Neural progenitor cell (in vitro differentiated cells): Measurements from ENCODE around the gene KLHL29. TPM values are rescaled to one million over a fixed set of nuclear protein-coding genes. Genes with fewer than 3 reads are reported as not detected.

Source experiments
- DNase-seq: peaks from one replicate; pipeline ENCODE4 v3.0.0-alpha.2; 2016; ENCODE audit warnings: low spot score
- H2AFZ ChIP-seq: fragments of 200-600 bp; sonication (generic); replicated peaks from 2 replicates; pipeline ENCODE4 v1.6.1; 2016; ENCODE audit warnings: antibody characterized with exemption
- H3F3A ChIP-seq: fragments of 200-600 bp; sonication (generic); 2 replicates; pipeline ENCODE4 v1.6.1; 2016; ENCODE audit warnings: antibody characterized with exemption, low read depth
- H3K27ac ChIP-seq: fragments of 200-600 bp; sonication (generic); 2 replicates; pipeline ENCODE4 v1.5.1; 2016; ENCODE audit warnings: mild to moderate bottlenecking
- H3K27me3 ChIP-seq: fragments of 200-600 bp; sonication (generic); 2 replicates; pipeline ENCODE4 v1.6.1; 2016; ENCODE audit warnings: mild to moderate bottlenecking, moderate library complexity
- H3K36me3 ChIP-seq: fragments of 200-600 bp; sonication (generic); 2 replicates; pipeline ENCODE4 v1.5.1; 2016
- H3K4me1 ChIP-seq: fragments of 200-600 bp; sonication (generic); 2 replicates; pipeline ENCODE4 v1.6.1; 2016; ENCODE audit warnings: mixed run types
- H3K4me2 ChIP-seq: fragments of 200-600 bp; sonication (generic); 2 replicates; pipeline ENCODE4 v1.6.1; 2016
- H3K4me3 ChIP-seq: fragments of 200-600 bp; sonication (generic); 2 replicates; pipeline ENCODE4 v1.5.1; 2016
- H3K79me2 ChIP-seq: fragments of 200-600 bp; sonication (generic); 2 replicates; pipeline ENCODE4 v1.6.1; 2016; ENCODE audit warnings: low read depth
- H3K9ac ChIP-seq: fragments of 200-600 bp; sonication (generic); 2 replicates; pipeline ENCODE4 v1.6.1; 2016
- H3K9me3 ChIP-seq: fragments of 200-600 bp; sonication (generic); 2 replicates; pipeline ENCODE4 v1.5.1; 2016; ENCODE audit warnings: low read depth
- H4K20me1 ChIP-seq: fragments of 200-600 bp; sonication (generic); 2 replicates; pipeline ENCODE4 v1.6.1; 2016; ENCODE audit warnings: low read depth
- H3K27ac Mint-ChIP-seq: 3 replicates; pipeline ENCODE4 v1.8.0; 2021; ENCODE audit warnings: mixed read lengths
- H3K27me3 Mint-ChIP-seq: 2 replicates; pipeline ENCODE4 v1.8.0; 2022; ENCODE audit warnings: low read depth, mild to moderate bottlenecking, inconsistent platforms, moderate library complexity, mixed read lengths; ENCODE audit not compliant: insufficient read depth
- H3K36me3 Mint-ChIP-seq: 3 replicates; pipeline ENCODE4 v1.8.0; 2021; ENCODE audit warnings: mixed read lengths
- H3K4me1 Mint-ChIP-seq: 3 replicates; pipeline ENCODE4 v1.8.0; 2021; ENCODE audit warnings: mixed read lengths
- H3K4me3 Mint-ChIP-seq: 3 replicates; pipeline ENCODE4 v1.8.0; 2021; ENCODE audit warnings: mild to moderate bottlenecking, moderate library complexity, mixed read lengths
- H3K9me3 Mint-ChIP-seq: 3 replicates; pipeline ENCODE4 v1.8.0; 2020; ENCODE audit warnings: mixed read lengths
- CTCF ChIP-seq: fragments of 200-600 bp; sonication (generic); IDR thresholded peaks from 2 replicates; pipeline ENCODE4 v1.5.1; 2017; ENCODE audit warnings: antibody characterized with exemption, mild to moderate bottlenecking
- EZH2 ChIP-seq: fragments of 200-600 bp; sonication (generic); IDR thresholded peaks from 2 replicates; pipeline ENCODE4 v1.6.1; 2017; ENCODE audit warnings: antibody characterized with exemption, mild to moderate bottlenecking, moderate library complexity
- EZH2phosphoT487 ChIP-seq: fragments of 200-600 bp; sonication (generic); IDR thresholded peaks from 2 replicates; pipeline ENCODE4 v1.6.1; 2017; ENCODE audit warnings: antibody characterized with exemption
- total RNA-seq: library from RNA; depleted of rRNA; stranded (reverse); fragments of >200 nt; gene quantifications from 2 replicates; pipeline ENCODE4 v1.2.3, GENCODE V29; 2015; ENCODE audit warnings: low replicate concordance

The KLHL29 gene
- total RNA-seq, 1 donor from 2014 or later = 1.6 TPM

DNA sequence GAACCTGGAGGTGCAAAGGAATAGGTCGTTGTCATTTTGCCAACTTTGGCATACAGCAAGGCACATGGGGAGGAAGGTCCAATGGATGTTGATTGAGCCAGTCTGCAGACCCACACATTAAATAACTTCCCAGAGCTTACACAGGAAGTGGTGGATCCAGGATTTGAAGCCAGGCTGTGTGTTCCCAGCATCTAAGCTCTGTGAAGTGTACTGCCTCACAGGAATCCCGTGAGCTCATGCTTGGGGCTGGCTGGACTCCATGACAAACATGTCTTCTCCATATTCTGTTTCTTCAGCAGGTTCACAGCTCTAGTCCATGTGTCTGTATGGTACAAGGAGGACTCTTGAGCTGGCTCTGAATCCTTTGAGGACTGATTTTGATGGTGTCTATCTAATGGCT is 63.9 kb downstream of the KLHL29 start:
- H3K9me3 ChIP-seq = no peaks in the 10 kb centered on the region
- Mint-ChIP-seq H3K27me3 (no peaks in the 10 kb centered on the region), H3K36me3 (peaks cover 5% of the 10 kb centered on the region), H3K9me3 (no peaks in the 10 kb centered on the region), H3K27ac (no peak overlapping the region), H3K4me3 (no peak overlapping the region), H3K4me1 (peaks cover 22% of the 10 kb centered on the region)
- H3K4me2 ChIP-seq = no peak overlapping the region
- no peaks in the 10 kb centered on the region for H3K27me3 ChIP-seq
- H3K9ac ChIP-seq = no peak overlapping the region
- no peak overlapping the region for H3K4me3 ChIP-seq
- no peak overlapping the region for H3K27ac ChIP-seq
- no peaks in the 10 kb centered on the region for H3K36me3 ChIP-seq
- H3K79me2 ChIP-seq = no peaks in the 10 kb centered on the region
- peaks cover 10% of the 10 kb centered on the region for H3K4me1 ChIP-seq
- DNase-seq = no peak
- H2AFZ ChIP-seq = no peak overlapping the region
- TF ChIP-seq CTCF = no peak
- no peak for TF ChIP-seq EZH2
- TF ChIP-seq EZH2phosphoT487 = no peak
- H4K20me1 ChIP-seq = no peaks in the 10 kb centered on the region
- H3F3A ChIP-seq = peaks cover 6% of the 10 kb centered on the region

DNA sequence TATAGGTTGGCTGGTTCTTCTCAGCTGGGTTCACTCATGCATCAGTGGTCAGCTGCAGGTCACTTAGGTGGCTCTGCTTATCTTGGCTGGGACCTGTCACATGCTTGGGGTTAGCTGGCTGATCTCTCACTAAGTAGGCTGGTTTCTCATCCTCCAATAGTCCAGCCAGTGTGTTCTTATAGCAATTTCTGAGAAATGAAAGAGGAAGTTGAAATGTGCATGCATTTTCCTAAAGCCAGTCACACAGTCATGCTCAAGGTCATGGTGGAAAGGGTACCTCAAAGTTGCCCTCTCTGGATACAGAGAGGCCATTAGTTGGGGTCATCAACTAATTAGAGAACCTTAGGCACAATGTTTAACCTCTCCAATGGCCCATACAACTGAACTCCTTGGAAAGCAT is 64.4 kb downstream of the KLHL29 start:
- no peak overlapping the region for H3K4me3 Mint-ChIP-seq

GRCh38 chr2:23449831-23450331 is 64.9 kb downstream of the KLHL29 start:
- Histone ChIP-seq H2AFZ (no peak overlapping the region), H3K4me2 (no peak overlapping the region), H3K4me3 (no peak overlapping the region), H3K4me1 (peaks cover 18% of the 10 kb centered on the region), H4K20me1 (no peaks in the 10 kb centered on the region), H3K9me3 (no peaks in the 10 kb centered on the region), H3K36me3 (no peaks in the 10 kb centered on the region), H3F3A (peaks cover 7% of the 10 kb centered on the region), H3K79me2 (no peaks in the 10 kb centered on the region), H3K27me3 (no peaks in the 10 kb centered on the region), H3K27ac (no peak overlapping the region), H3K9ac (no peak overlapping the region)
- H3K9me3 Mint-ChIP-seq = no peaks in the 10 kb centered on the region
- DNase-seq = no peak
- H3K27me3 Mint-ChIP-seq = no peaks in the 10 kb centered on the region
- TF ChIP-seq EZH2phosphoT487 (no peak), CTCF (no peak), EZH2 (no peak)
- H3K4me3 Mint-ChIP-seq = no peak overlapping the region
- H3K36me3 Mint-ChIP-seq = peaks cover 5% of the 10 kb centered on the region
- H3K4me1 Mint-ChIP-seq = peaks cover 31% of the 10 kb centered on the region
- no peak overlapping the region for H3K27ac Mint-ChIP-seq

More for the DNA sequence above, 64.4 kb downstream of the KLHL29 start:
- Histone ChIP-seq H3K4me2 (no peak overlapping the region), H3K27ac (no peak overlapping the region), H3K9ac (no peak overlapping the region), H3K36me3 (no peaks in the 10 kb centered on the region), H2AFZ (no peak overlapping the region), H4K20me1 (no peaks in the 10 kb centered on the region), H3F3A (peaks cover 7% of the 10 kb centered on the region), H3K79me2 (no peaks in the 10 kb centered on the region), H3K4me3 (no peak overlapping the region), H3K27me3 (no peaks in the 10 kb centered on the region), H3K4me1 (peaks cover 15% of the 10 kb centered on the region), H3K9me3 (no peaks in the 10 kb centered on the region)
- Mint-ChIP-seq H3K36me3 (peaks cover 5% of the 10 kb centered on the region), H3K4me1 (peaks cover 27% of the 10 kb centered on the region), H3K27me3 (no peaks in the 10 kb centered on the region), H3K9me3 (no peaks in the 10 kb centered on the region), H3K27ac (no peak overlapping the region)
- no peak for TF ChIP-seq EZH2phosphoT487
- TF ChIP-seq EZH2 = no peak
- no peak for TF ChIP-seq CTCF
- DNase-seq = no peak
